Chondrocyte (in vitro differentiated cells): ENCODE measurements around the gene SLC2A10. TPM values are rescaled to one million over a fixed set of nuclear protein-coding genes. Genes with fewer than 3 reads are reported as not detected.

Source experiments
- DNase-seq: peaks from one replicate; pipeline ENCODE4 v3.0.0; 2021; ENCODE audit warnings: mixed read lengths, low spot score
- H3K27ac Mint-ChIP-seq: one replicate; pipeline ENCODE4 v1.8.0; 2021; ENCODE audit warnings: mild to moderate bottlenecking, moderate library complexity, mixed read lengths; ENCODE audit not compliant: unreplicated experiment
- H3K27me3 Mint-ChIP-seq: 2 replicates; pipeline ENCODE4 v1.8.0; 2021; ENCODE audit warnings: low read depth, mixed read lengths
- H3K36me3 Mint-ChIP-seq: 2 replicates; pipeline ENCODE4 v1.8.0; 2021; ENCODE audit warnings: low read depth, mixed read lengths
- H3K4me1 Mint-ChIP-seq: 2 replicates; pipeline ENCODE4 v1.8.0; 2021; ENCODE audit warnings: low read depth, mild to moderate bottlenecking, mixed read lengths
- H3K4me3 Mint-ChIP-seq: one replicate; pipeline ENCODE4 v1.8.0; 2021; ENCODE audit warnings: mild to moderate bottlenecking, moderate library complexity, mixed read lengths; ENCODE audit not compliant: unreplicated experiment
- H3K9me3 Mint-ChIP-seq: 2 replicates; pipeline ENCODE4 v1.8.0; 2021; ENCODE audit warnings: low read depth, mixed read lengths
- total RNA-seq: library from RNA; stranded (reverse); gene quantifications from 3 replicates; pipeline ENCODE4 v1.2.1, GENCODE V29; 2021
- TF ChIP-seq, protein P1 (sequence below): fragments of 200-600 bp; sonication (generic); IDR thresholded peaks from 2 replicates; pipeline ENCODE4 v1.5.0; 2021; ENCODE audit warnings: antibody characterized with exemption, mild to moderate bottlenecking, moderate library complexity

The SLC2A10 gene
- total RNA-seq, 1 donor from 2014 or later, result 39.6 TPM

DNA sequence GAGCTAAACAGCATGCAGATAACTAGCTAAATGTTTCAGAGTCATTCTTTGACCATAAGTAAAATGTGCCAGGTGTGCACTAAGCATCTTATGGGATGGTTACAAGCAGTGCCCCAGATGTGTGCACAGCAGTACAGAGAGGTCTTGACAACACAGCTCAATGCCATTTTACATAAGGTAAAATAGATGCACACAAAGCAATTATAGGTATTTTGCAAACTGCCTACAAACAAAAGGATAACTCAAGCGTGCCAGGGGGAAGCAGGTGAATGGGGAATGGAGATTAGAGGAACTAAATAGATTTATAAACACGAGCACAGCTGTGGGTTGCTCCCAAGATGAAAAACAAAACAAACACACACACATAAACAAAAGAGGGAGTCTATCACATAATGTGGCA lies 64.8 kb downstream of the SLC2A10 start:
- peaks cover 38% of the 10 kb centered on the region for H3K27me3 Mint-ChIP-seq
- TF ChIP-seq, protein P1, sequence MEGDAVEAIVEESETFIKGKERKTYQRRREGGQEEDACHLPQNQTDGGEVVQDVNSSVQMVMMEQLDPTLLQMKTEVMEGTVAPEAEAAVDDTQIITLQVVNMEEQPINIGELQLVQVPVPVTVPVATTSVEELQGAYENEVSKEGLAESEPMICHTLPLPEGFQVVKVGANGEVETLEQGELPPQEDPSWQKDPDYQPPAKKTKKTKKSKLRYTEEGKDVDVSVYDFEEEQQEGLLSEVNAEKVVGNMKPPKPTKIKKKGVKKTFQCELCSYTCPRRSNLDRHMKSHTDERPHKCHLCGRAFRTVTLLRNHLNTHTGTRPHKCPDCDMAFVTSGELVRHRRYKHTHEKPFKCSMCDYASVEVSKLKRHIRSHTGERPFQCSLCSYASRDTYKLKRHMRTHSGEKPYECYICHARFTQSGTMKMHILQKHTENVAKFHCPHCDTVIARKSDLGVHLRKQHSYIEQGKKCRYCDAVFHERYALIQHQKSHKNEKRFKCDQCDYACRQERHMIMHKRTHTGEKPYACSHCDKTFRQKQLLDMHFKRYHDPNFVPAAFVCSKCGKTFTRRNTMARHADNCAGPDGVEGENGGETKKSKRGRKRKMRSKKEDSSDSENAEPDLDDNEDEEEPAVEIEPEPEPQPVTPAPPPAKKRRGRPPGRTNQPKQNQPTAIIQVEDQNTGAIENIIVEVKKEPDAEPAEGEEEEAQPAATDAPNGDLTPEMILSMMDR, result no peak
- H3K36me3 Mint-ChIP-seq, result peaks cover 3% of the 10 kb centered on the region
- peaks cover 4% of the 10 kb centered on the region for H3K9me3 Mint-ChIP-seq
- peaks cover 4% of the 10 kb centered on the region for H3K4me1 Mint-ChIP-seq
- H3K27ac Mint-ChIP-seq, result no peak overlapping the region
- DNase-seq, result no peak
- H3K4me3 Mint-ChIP-seq, result no peak overlapping the region

DNA sequence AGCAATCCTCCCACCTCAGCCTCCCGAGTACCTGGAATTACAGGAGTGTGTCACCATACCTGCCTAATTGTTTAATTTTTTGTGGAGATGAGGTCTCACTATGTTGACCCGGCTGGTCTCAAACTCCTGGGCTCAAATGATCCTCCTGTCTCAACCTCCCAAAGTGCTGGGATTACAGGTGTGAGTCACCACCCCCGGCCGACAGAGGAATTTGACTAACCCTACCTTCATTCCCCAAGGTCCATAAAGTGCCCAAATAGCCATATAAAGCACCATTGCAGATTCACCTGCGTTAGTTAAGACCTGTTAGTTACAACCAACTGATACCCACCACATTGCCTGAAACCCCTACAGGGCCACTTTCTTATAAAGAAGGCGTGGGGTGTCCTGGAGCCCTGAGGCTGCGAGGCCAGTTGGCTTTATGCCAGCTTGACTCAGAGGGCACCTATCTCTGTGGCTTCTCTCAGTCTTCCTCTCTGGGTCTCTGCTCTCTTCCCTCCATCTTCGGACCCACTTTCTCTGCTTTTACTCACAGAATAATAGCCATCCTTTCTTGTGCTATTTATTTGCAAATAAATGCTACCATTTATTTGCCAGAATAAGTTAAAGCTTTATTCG lies 65.6 kb downstream of the SLC2A10 start:
- TF ChIP-seq, protein P1, result no peak
- no peak overlapping the region for H3K27ac Mint-ChIP-seq
- H3K4me3 Mint-ChIP-seq, result no peak overlapping the region
- H3K9me3 Mint-ChIP-seq, result peaks cover 4% of the 10 kb centered on the region
- H3K27me3 Mint-ChIP-seq, result peaks cover 38% of the 10 kb centered on the region
- H3K4me1 Mint-ChIP-seq, result peaks cover 4% of the 10 kb centered on the region
- peak; percentile 21 for DNase-seq
- H3K36me3 Mint-ChIP-seq, result peaks cover 3% of the 10 kb centered on the region

DNA sequence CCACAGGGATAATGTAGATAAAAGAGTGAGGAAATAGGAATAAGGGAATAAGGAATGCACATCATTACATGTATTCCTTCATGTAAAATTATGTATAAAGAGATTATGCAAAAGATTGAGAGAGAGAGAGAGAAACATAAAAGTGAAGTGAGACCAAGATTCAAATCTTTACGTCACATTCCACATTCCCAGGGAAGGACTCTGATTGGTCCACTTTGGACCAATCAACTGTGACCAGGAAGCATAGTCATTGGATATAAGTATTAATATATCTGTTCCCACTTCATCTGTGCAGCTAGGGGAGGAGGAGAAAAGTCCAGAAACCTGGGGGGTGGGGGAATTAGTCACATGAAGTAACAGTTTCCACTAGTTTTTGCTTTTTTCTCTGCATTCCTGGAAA lies 66.4 kb downstream of the SLC2A10 start:
- Mint-ChIP-seq H3K27me3 (peaks cover 32% of the 10 kb centered on the region), H3K4me3 (no peak overlapping the region), H3K36me3 (peaks cover 3% of the 10 kb centered on the region), H3K4me1 (no peaks in the 10 kb centered on the region), H3K27ac (no peak overlapping the region), H3K9me3 (peaks cover 4% of the 10 kb centered on the region)
- TF ChIP-seq, protein P1, result no peak
- DNase-seq, result no peak

DNA sequence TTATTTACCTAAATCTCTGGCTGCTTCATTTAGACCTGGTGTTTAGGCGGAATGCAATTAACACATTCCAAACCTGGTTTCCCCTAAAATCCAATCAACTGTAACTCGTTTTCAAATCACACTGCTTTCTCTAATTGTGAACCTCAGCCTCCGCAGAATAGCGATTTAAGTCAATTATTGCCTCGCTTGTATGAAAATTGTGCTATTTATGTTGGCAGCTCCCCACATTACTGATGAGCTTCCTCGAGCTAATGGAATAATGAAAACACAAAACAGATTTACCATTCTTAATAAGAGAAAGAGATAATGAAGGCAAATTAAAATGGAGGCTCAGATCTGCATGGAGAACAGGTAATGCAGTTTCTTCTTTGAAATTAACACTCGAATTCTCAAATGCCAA lies 67.9 kb downstream of the SLC2A10 start:
- Mint-ChIP-seq H3K4me1 (no peaks in the 10 kb centered on the region), H3K36me3 (peaks cover 3% of the 10 kb centered on the region), H3K4me3 (no peak overlapping the region)

DNA sequence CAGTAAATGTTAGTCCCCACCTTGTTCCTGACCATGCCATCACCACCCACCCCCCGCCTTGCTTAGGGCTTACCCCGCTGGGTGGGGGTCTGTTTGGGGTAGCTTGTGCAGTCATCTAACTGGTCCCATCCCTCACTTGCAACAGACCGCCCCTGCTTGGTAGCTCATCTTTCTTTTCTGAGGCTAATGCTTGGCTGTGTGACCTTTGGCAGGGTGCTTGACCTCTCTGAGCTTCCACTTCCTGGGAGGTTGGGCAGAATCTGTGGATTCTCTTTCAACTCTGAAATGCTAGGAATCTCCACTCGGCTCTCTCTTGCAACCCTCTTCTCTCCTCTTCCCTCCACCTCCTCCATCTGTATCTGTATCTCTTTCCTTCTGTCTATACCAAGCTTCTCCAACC lies 70.4 kb downstream of the SLC2A10 start:
- no peak overlapping the region for H3K4me3 Mint-ChIP-seq
- peaks cover 3% of the 10 kb centered on the region for H3K36me3 Mint-ChIP-seq
- no peak overlapping the region for H3K27ac Mint-ChIP-seq
- peaks cover 10% of the 10 kb centered on the region for H3K27me3 Mint-ChIP-seq
- H3K4me1 Mint-ChIP-seq, result peaks cover 4% of the 10 kb centered on the region
- peaks cover 4% of the 10 kb centered on the region for H3K9me3 Mint-ChIP-seq
- no peak for DNase-seq
- TF ChIP-seq, protein P1, result no peak

More for the DNA sequence above, 67.9 kb downstream of the SLC2A10 start:
- no peak for DNase-seq
- TF ChIP-seq, protein P1, result no peak
- no peak overlapping the region for H3K27ac Mint-ChIP-seq
- H3K9me3 Mint-ChIP-seq, result peaks cover 4% of the 10 kb centered on the region
- peaks cover 29% of the 10 kb centered on the region for H3K27me3 Mint-ChIP-seq
